SU-DHL-6 (cell line): ENCODE results near the gene CCR4.

Experiments used
- H2AFZ ChIP-seq: fragments of 200-600 bp; sonication (generic); 2 replicates; pipeline ENCODE4 v1.6.1; 2014; ENCODE audit warnings: low read depth, mild to moderate bottlenecking, moderate library complexity, mixed read lengths, antibody characterized with exemption, low read length; ENCODE audit not compliant: severe bottlenecking
- H3F3A ChIP-seq: fragments of 200-600 bp; shearing (Covaris generic); 2 replicates; pipeline ENCODE4 v1.6.0; 2016; ENCODE audit warnings: antibody characterized with exemption, mild to moderate bottlenecking; ENCODE audit not compliant: insufficient read depth
- H3K27ac ChIP-seq: fragments of 200-600 bp; sonication (generic); 2 replicates; pipeline ENCODE4 v1.5.1; 2016; ENCODE audit warnings: low read depth, mild to moderate bottlenecking, low read length, moderate library complexity, mixed read lengths
- H3K27me3 ChIP-seq: fragments of 200-600 bp; sonication (generic), shearing (Covaris generic); 2 replicates; pipeline ENCODE4 v1.6.0; 2014; ENCODE audit warnings: mild to moderate bottlenecking, low read length
- H3K36me3 ChIP-seq: fragments of 200-600 bp; sonication (generic); 2 replicates; pipeline ENCODE4 v1.6.1; 2014; ENCODE audit warnings: mild to moderate bottlenecking, low read length, mixed read lengths
- H3K4me2 ChIP-seq: fragments of 300-600, 200-600 bp; shearing (Covaris generic), sonication (generic); 2 replicates; pipeline ENCODE4 v1.6.0; 2014; ENCODE audit warnings: low read length, low read depth, mild to moderate bottlenecking; ENCODE audit not compliant: poor library complexity, severe bottlenecking
- H3K4me3 ChIP-seq: fragments of 200-600 bp; sonication (generic); 2 replicates; pipeline ENCODE4 v1.5.1; 2014; ENCODE audit warnings: antibody characterized with exemption, low read length, mild to moderate bottlenecking, mixed read lengths; ENCODE audit not compliant: insufficient read depth, poor library complexity, severe bottlenecking
- H3K79me2 ChIP-seq: fragments of 200-600 bp; sonication (generic); 2 replicates; pipeline ENCODE4 v1.6.1; 2014; ENCODE audit warnings: mild to moderate bottlenecking, low read length, moderate library complexity; ENCODE audit not compliant: insufficient read depth
- H3K9ac ChIP-seq: fragments of 200-600 bp; sonication (generic); 2 replicates; pipeline ENCODE4 v1.7.0; 2014; ENCODE audit warnings: mild to moderate bottlenecking, low read length
- H3K9me2 ChIP-seq: fragments of 200-600 bp; sonication (generic); replicated peaks from 2 replicates; pipeline ENCODE4 v1.6.1; 2014; ENCODE audit warnings: low read length; ENCODE audit not compliant: insufficient read depth
- H3K9me3 ChIP-seq: fragments of 200-600 bp; sonication (generic); 2 replicates; pipeline ENCODE4 v1.6.1; 2014; ENCODE audit warnings: low read length, mixed read lengths; ENCODE audit not compliant: insufficient read depth
- H4K20me1 ChIP-seq: fragments of 200-600 bp; sonication (generic); 2 replicates; pipeline ENCODE4 v1.6.1; 2014; ENCODE audit warnings: low read depth, mild to moderate bottlenecking, antibody characterized with exemption, low read length, moderate library complexity, mixed read lengths
- EZH2phosphoT487 ChIP-seq: fragments of 200-600 bp; sonication (generic), shearing (Covaris generic); conservative IDR thresholded peaks from 2 replicates; pipeline ENCODE4 v1.6.1; 2018; ENCODE audit warnings: mild to moderate bottlenecking, antibody characterized with exemption, low read length, moderate library complexity, mixed read lengths
- TF ChIP-seq, protein P1 (sequence below): fragments of 200-600 bp; sonication (generic); IDR thresholded peaks from one replicate; pipeline ENCODE4 v1.5.1; 2017; ENCODE audit warnings: antibody characterized with exemption, mild to moderate bottlenecking, low read length, moderate library complexity; ENCODE audit not compliant: insufficient read depth, poor library complexity, severe bottlenecking

CCR4 gene

GRCh38 chr3:32989171-32989570, 37.7 kb downstream of the CCR4 start:
- no peak overlapping the region for H3K4me2 ChIP-seq

GRCh38 chr3:32990116-32990515, 38.7 kb downstream of the CCR4 start:
- no peak overlapping the region for H3K9ac ChIP-seq
- H3K9me2 ChIP-seq = no peaks in the 10 kb centered on the region
- no peak overlapping the region for H2AFZ ChIP-seq
- TF ChIP-seq, protein P1, sequence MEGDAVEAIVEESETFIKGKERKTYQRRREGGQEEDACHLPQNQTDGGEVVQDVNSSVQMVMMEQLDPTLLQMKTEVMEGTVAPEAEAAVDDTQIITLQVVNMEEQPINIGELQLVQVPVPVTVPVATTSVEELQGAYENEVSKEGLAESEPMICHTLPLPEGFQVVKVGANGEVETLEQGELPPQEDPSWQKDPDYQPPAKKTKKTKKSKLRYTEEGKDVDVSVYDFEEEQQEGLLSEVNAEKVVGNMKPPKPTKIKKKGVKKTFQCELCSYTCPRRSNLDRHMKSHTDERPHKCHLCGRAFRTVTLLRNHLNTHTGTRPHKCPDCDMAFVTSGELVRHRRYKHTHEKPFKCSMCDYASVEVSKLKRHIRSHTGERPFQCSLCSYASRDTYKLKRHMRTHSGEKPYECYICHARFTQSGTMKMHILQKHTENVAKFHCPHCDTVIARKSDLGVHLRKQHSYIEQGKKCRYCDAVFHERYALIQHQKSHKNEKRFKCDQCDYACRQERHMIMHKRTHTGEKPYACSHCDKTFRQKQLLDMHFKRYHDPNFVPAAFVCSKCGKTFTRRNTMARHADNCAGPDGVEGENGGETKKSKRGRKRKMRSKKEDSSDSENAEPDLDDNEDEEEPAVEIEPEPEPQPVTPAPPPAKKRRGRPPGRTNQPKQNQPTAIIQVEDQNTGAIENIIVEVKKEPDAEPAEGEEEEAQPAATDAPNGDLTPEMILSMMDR = no peak
- TF ChIP-seq EZH2phosphoT487 = no peak
- H3K9me3 ChIP-seq = no peaks in the 10 kb centered on the region
- no peak overlapping the region for H3K4me2 ChIP-seq
- no peaks in the 10 kb centered on the region for H3F3A ChIP-seq
- H3K27ac ChIP-seq = no peak overlapping the region
- H4K20me1 ChIP-seq = no peaks in the 10 kb centered on the region
- no peaks in the 10 kb centered on the region for H3K27me3 ChIP-seq
- no peaks in the 10 kb centered on the region for H3K79me2 ChIP-seq
- no peak overlapping the region for H3K4me3 ChIP-seq
- H3K36me3 ChIP-seq = no peaks in the 10 kb centered on the region

More at GRCh38 chr3:32989171-32989570, 37.7 kb downstream of the CCR4 start:
- no peaks in the 10 kb centered on the region for H3F3A ChIP-seq
- H3K27me3 ChIP-seq = no peaks in the 10 kb centered on the region
- no peaks in the 10 kb centered on the region for H3K79me2 ChIP-seq
- H3K36me3 ChIP-seq = no peaks in the 10 kb centered on the region
- H3K9ac ChIP-seq = no peak overlapping the region
- no peak overlapping the region for H3K27ac ChIP-seq
- no peak overlapping the region for H3K4me3 ChIP-seq
- TF ChIP-seq EZH2phosphoT487 = no peak
- TF ChIP-seq, protein P1 = no peak
- no peak overlapping the region for H2AFZ ChIP-seq
- H3K9me2 ChIP-seq = no peaks in the 10 kb centered on the region
- no peaks in the 10 kb centered on the region for H3K9me3 ChIP-seq
- H4K20me1 ChIP-seq = no peaks in the 10 kb centered on the region

DNA sequence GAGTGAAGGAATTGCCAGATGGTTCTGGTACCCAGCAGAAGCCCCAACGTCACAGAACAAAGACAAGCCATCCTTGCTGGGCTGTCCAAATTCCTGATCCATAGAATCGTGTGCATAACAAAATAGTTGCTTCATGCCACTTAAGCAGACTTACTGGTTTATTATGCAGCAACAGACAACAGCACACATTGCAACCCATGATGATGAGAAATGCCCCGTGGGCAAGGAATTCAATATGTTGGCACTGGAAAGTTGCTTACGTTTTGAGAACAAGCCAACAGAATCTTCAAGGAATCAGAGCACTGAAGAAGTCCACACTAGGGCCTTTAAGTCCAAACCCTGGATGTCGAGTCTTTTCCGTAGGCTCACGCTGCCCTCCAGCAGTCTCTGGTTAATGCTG, 40.3 kb downstream of the CCR4 start:
- Histone ChIP-seq H2AFZ (no peak overlapping the region), H3K9me2 (no peaks in the 10 kb centered on the region), H3K9ac (no peak overlapping the region), H3F3A (no peaks in the 10 kb centered on the region), H4K20me1 (no peaks in the 10 kb centered on the region), H3K36me3 (no peaks in the 10 kb centered on the region), H3K79me2 (no peaks in the 10 kb centered on the region), H3K4me2 (no peak overlapping the region), H3K27ac (no peak overlapping the region), H3K4me3 (no peak overlapping the region), H3K27me3 (no peaks in the 10 kb centered on the region), H3K9me3 (no peaks in the 10 kb centered on the region)
- no peak for TF ChIP-seq EZH2phosphoT487
- TF ChIP-seq, protein P1 = no peak

GRCh38 chr3:32992310-32992686, 40.9 kb downstream of the CCR4 start:
- Histone ChIP-seq H3K9ac (no peak overlapping the region), H3F3A (no peaks in the 10 kb centered on the region), H3K9me2 (no peaks in the 10 kb centered on the region), H3K36me3 (no peaks in the 10 kb centered on the region), H3K27ac (no peak overlapping the region), H2AFZ (no peak overlapping the region), H3K4me3 (no peak overlapping the region), H3K27me3 (no peaks in the 10 kb centered on the region), H3K9me3 (no peaks in the 10 kb centered on the region), H3K4me2 (no peak overlapping the region), H3K79me2 (no peaks in the 10 kb centered on the region), H4K20me1 (no peaks in the 10 kb centered on the region)
- TF ChIP-seq EZH2phosphoT487 = no peak
- TF ChIP-seq, protein P1 = no peak
